ENCODE data around the gene MDN1.

MDN1 gene

DNA sequence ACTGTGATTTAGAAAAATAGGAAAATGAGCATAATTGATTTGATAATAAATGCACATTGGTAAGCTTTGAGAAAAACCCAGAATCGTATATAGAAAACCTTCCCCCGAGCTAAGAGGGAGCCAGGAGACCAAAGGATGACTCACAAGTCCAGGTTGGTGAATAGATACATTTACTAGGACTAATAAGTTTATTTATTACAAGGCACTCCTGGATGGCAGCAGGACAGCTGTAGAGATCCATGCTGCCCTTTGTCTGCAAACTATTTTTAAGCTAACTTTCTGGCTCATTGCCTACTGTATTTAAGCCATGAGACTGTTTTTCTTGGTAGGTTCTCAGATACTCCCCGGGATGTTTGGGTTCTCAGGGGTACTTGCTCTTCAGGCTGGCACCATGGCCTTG, 23.5 kb upstream of the MDN1 start:
- TF ChIP-seq, protein P1, sequence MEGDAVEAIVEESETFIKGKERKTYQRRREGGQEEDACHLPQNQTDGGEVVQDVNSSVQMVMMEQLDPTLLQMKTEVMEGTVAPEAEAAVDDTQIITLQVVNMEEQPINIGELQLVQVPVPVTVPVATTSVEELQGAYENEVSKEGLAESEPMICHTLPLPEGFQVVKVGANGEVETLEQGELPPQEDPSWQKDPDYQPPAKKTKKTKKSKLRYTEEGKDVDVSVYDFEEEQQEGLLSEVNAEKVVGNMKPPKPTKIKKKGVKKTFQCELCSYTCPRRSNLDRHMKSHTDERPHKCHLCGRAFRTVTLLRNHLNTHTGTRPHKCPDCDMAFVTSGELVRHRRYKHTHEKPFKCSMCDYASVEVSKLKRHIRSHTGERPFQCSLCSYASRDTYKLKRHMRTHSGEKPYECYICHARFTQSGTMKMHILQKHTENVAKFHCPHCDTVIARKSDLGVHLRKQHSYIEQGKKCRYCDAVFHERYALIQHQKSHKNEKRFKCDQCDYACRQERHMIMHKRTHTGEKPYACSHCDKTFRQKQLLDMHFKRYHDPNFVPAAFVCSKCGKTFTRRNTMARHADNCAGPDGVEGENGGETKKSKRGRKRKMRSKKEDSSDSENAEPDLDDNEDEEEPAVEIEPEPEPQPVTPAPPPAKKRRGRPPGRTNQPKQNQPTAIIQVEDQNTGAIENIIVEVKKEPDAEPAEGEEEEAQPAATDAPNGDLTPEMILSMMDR (conservative IDR thresholded peaks at IDR 0.05; ENCODE audit: low read length): no peak
- no peak overlapping the region for H3K4me3 ChIP-seq (ENCODE audit: low read length)
- no peak for DNase-seq (ENCODE audit: low read depth)

DNA sequence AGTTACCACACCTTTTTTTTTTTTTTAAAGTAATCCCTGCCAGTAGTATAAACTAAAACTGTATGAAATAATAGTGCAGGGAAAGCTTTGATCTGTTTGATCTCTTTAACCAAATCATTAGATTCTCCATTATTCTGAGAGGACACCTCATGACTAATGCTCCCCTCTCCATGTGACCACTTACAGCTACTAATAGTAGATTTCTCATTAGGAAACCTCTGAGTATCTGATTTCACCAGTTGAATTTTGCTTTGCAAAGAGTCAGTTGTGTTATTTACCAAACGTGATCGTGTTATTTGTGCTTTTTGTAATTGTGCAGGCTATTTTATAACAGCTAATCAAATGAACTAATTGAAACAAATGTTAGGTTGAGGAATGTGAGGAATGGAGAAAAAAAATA, 22.6 kb upstream of the MDN1 start:
- TF ChIP-seq, protein P1 (conservative IDR thresholded peaks at IDR 0.05; ENCODE audit: low read length): no peak
- no peak for DNase-seq (ENCODE audit: low read depth)
- H3K4me3 ChIP-seq (ENCODE audit: low read length): no peak overlapping the region

DNA sequence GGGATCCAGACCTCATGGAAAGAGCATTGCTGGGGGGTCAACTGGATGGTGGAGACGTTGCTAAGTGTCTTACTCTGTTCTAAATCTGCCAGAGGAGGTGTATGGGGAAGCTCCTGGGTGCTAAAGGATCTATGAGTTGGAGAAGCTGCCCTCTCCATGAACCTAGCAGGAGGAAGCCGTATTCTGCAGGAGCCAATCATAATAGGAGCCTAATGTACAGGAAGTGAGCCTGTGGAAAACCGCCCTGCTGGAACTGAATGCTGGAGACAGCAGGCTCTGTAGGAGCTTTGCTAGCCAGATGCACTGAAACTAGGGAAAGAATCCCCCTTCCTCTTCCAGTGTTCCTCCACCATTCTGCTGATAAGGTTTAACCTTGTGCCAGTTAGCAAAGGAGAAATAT, 20.9 kb upstream of the MDN1 start:
- DNase-seq (ENCODE audit: low read depth): no peak
- no peak overlapping the region for H3K4me3 ChIP-seq (ENCODE audit: low read length)
- TF ChIP-seq, protein P1 (conservative IDR thresholded peaks at IDR 0.05; ENCODE audit: low read length): no peak

DNA sequence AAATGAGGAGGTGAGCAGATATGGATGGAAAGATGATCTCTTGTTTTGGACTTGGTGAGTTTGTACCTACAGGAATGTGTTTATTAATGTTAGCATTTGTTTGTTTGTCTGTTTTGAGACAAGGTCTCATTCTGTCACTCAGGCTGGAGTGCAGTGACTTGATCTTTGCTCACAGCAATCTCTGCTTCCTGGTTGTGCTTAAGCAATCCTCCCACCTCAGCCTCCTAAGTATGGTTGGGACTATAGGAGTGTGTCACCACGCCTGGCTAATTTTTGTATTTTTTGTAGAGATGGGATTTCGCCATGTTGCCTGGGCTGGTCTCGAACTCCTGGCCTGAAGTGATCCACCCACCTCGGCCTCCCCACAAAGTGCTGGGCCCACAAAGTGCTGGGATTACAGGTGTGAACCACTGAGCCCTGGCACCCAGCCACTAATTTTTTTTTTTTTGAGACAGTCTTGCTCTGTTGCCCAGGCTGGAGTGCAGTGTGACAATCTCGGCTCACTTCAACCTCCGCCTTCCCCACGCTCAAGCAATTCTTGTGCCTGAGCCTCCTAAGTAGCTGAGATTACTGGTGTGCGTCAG, 17.1 kb upstream of the MDN1 start:
- TF ChIP-seq, protein P1 (conservative IDR thresholded peaks at IDR 0.05; ENCODE audit: low read length): no peak
- DNase-seq (ENCODE audit: low read depth): no peak
- no peak overlapping the region for H3K4me3 ChIP-seq (ENCODE audit: low read length)

DNA sequence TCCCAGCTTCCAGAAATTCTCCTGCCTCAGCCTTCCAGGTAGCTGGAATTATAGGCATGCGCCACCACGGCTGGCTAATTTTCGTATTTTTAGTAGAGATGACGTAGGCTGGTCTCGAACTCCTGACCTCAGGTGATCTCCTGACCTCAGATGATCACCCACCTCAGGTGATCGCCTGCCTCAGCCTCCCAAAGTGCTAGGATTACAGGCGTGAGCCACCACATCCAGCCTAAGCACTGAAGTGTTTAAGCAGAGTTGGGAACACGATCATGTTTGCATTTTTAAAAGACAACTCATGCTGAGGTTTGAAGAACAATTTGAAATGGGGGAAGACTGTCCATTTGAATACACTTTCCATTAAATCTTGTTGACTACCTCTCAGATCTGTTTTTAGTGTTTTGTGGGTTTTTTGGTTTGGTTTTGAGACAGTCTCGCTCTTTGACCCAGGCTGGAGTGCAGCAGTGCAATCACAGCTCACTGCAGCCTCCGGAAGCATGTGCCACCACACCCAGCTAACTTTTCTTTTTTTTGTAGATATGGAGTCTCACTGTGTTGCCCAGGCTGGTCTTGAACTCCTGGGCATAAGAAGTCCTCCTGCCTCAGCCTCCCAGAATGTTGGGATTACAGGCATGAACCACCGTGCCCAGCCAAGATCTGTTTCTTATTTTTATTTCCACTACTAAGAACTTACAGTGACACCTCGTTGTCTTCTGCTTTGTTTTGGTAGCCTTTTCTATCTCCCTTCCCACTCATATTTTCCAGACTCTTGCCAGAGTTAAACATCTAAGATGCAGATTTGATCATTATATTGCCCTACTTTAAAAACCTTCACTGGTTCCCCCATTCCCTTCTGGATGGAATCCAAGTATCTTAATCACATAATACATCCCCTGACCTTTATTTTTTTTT, 15.5 kb upstream of the MDN1 start:
- DNase-seq (ENCODE audit: low read depth): peak; percentile 70
- H3K4me3 ChIP-seq (ENCODE audit: low read length): no peak overlapping the region
- TF ChIP-seq, protein P1 (conservative IDR thresholded peaks at IDR 0.05; ENCODE audit: low read length): no peak

DNA sequence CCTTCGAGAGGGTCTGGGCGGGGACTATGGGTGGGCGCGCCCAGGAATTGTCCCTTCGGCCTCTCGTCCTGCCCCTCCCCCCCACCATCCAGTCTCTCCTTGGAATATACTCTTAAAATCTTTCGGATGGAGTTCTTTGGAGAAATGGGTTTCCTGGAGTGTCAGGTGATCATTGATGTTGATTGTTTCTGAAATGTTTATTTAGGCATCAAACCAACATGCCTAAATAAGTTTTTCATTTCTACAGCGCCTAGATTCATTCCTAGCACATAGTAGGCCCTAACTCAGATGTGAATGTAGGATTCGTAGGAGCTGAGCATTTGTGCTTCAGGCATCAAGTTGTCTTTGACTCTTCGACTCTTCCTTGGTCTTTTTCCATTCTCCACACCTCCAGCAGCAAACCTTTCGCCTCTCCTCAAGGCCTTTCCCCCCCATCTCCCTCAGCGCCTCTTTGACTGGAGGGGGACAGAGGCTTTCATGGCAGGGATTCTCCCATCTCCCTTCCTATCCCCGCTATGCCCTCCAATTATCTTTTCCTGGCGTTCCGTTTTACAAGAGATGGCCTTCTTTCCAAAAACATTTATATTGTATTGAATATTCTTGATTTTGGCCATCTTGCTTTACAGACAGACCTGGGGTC, 10.7 kb upstream of the MDN1 start:
- TF ChIP-seq, protein P1 (conservative IDR thresholded peaks at IDR 0.05; ENCODE audit: low read length): no peak
- DNase-seq (ENCODE audit: low read depth): no peak
- peak overlapping the region; percentile 96 for H3K4me3 ChIP-seq (ENCODE audit: low read length)
